CD4-positive, alpha-beta T cell treated with Interleukin-17A for 1 hour (primary cell): ENCODE measurements around the gene SHANK3.
"Not testable (repeated sequence)": the region's sequence is repeated elsewhere in the genome, so short reads cannot be mapped to it uniquely, and the experiment has no call there.

Experiments used
- DNase-seq: peaks from one replicate; pipeline ENCODE4 v3.0.0-alpha.2; 2020

Gene SHANK3

GRCh38 chr22:50672471-50673230, at the start of gene SHANK3:
Gene SHANK3, plus strand, starts transcription at chr22:50672823.
- DNase-seq, result no peak

GRCh38 chr22:50624347-50625130, 48.1 kb upstream of the SHANK3 start:
- DNase-seq, result no peak

- DNase-seq, result no peak
These were observed 47.5 kb upstream of the SHANK3 start for GRCh38 chr22:50625131-50625567.

GRCh38 chr22:50625568-50626313, 46.9 kb upstream of the SHANK3 start:
- DNase-seq, result no peak

GRCh38 chr22:50626314-50626849, 46.2 kb upstream of the SHANK3 start:
- DNase-seq, result no peak

GRCh38 chr22:50626850-50627641, 45.6 kb upstream of the SHANK3 start:
- no peak for DNase-seq

GRCh38 chr22:50627642-50628542, 44.7 kb upstream of the SHANK3 start, which contains the start of gene ARSA:
Gene ARSA, minus strand, starts transcription at chr22:50628152. Its CDS starts 373 bp downstream, at chr22:50627779.
- peak; percentile 85 for DNase-seq

- peak; percentile 76 for DNase-seq
These were observed 44.0 kb upstream of the SHANK3 start for GRCh38 chr22:50628543-50629134.

- DNase-seq, result no peak
These were observed 42.2 kb upstream of the SHANK3 start for GRCh38 chr22:50630376-50630775.

GRCh38 chr22:50633086-50633485, 39.5 kb upstream of the SHANK3 start:
- DNase-seq, result no peak

- no peak for DNase-seq
These were observed 38.9 kb upstream of the SHANK3 start for GRCh38 chr22:50633771-50634170.

GRCh38 chr22:50635591-50635990, 37.0 kb upstream of the SHANK3 start:
- DNase-seq, result no peak

GRCh38 chr22:50640296-50640695, 32.3 kb upstream of the SHANK3 start:
- DNase-seq, result not testable (repeated sequence)

GRCh38 chr22:50640857-50641647, 31.6 kb upstream of the SHANK3 start:
- no peak for DNase-seq

GRCh38 chr22:50641696-50642607, 30.7 kb upstream of the SHANK3 start:
- no peak for DNase-seq

- not testable (repeated sequence) for DNase-seq
These were observed 29.4 kb upstream of the SHANK3 start for GRCh38 chr22:50643021-50643820.

GRCh38 chr22:50643821-50644101, 28.9 kb upstream of the SHANK3 start:
- DNase-seq, result not testable (repeated sequence)

- DNase-seq, result no peak
These were observed 19.4 kb upstream of the SHANK3 start for GRCh38 chr22:50653256-50653655.
